H9 (cell line): ENCODE measurements around the gene TDP2. TPM values are rescaled to one million over a fixed set of nuclear protein-coding genes. Genes with fewer than 3 reads are reported as not detected.
"Not testable (repeated sequence)": the region's sequence is repeated elsewhere in the genome, so short reads cannot be mapped to it uniquely, and the experiment has no call there.

Experiments
- DNase-seq: peaks from one replicate; pipeline ENCODE4 v3.0.0-alpha.2; 2017
- H2AFZ ChIP-seq: one replicate; pipeline ENCODE4 v1.6.1; 2013; ENCODE audit warnings: mild to moderate bottlenecking, low read length, control low read depth, moderate library complexity
- H2AK5ac ChIP-seq: 2 replicates; pipeline ENCODE4 v1.6.1; 2013; ENCODE audit warnings: low read length, control low read depth, mixed read lengths; ENCODE audit not compliant: insufficient read length
- H2BK120ac ChIP-seq: one replicate; pipeline ENCODE4 v1.6.1; 2013; ENCODE audit warnings: low read depth, mild to moderate bottlenecking, low read length, control low read depth, inconsistent platforms; ENCODE audit not compliant: poor library complexity, severe bottlenecking
- H2BK12ac ChIP-seq: 2 replicates; pipeline ENCODE4 v1.6.1; 2013; ENCODE audit warnings: low read length, control low read depth, mixed read lengths, low read depth; ENCODE audit not compliant: insufficient read length
- H2BK15ac ChIP-seq: 2 replicates; pipeline ENCODE4 v1.6.1; 2013; ENCODE audit warnings: low read depth, low read length, control low read depth
- H2BK20ac ChIP-seq: one replicate; pipeline ENCODE4 v1.6.1; 2013; ENCODE audit warnings: low read depth, mild to moderate bottlenecking, low read length, control low read depth, inconsistent platforms; ENCODE audit not compliant: poor library complexity, severe bottlenecking
- H2BK5ac ChIP-seq: 2 replicates; pipeline ENCODE4 v1.6.1; 2013; ENCODE audit warnings: low read length, control low read depth, mixed read lengths; ENCODE audit not compliant: insufficient read length
- H3K14ac ChIP-seq: 2 replicates; pipeline ENCODE4 v1.6.1; 2013; ENCODE audit warnings: low read length, control low read depth; ENCODE audit not compliant: insufficient read depth
- H3K18ac ChIP-seq: 2 replicates; pipeline ENCODE4 v1.6.1; 2013; ENCODE audit warnings: low read depth, mild to moderate bottlenecking, mixed read lengths, low read length, control low read depth; ENCODE audit not compliant: insufficient read length
- H3K23ac ChIP-seq: 2 replicates; pipeline ENCODE4 v1.6.1; 2013; ENCODE audit warnings: low read length, control low read depth, mixed read lengths, low read depth; ENCODE audit not compliant: insufficient read length
- H3K23me2 ChIP-seq: 2 replicates; pipeline ENCODE4 v1.6.1; 2013; ENCODE audit warnings: low read depth, mild to moderate bottlenecking, mixed read lengths, low read length, control low read depth; ENCODE audit not compliant: insufficient read length, poor library complexity, severe bottlenecking
- H3K27ac ChIP-seq: 2 replicates; pipeline ENCODE4 v1.5.1; 2013; ENCODE audit warnings: low read length, control low read depth, mixed read lengths, low read depth; ENCODE audit not compliant: insufficient read length
- H3K27me3 ChIP-seq: 2 replicates; pipeline ENCODE4 v1.6.1; 2013; ENCODE audit warnings: low read length, control low read depth, inconsistent platforms; ENCODE audit not compliant: insufficient read depth
- H3K4ac ChIP-seq: 2 replicates; pipeline ENCODE4 v1.6.1; 2013; ENCODE audit warnings: low read depth, mild to moderate bottlenecking, control low read depth, inconsistent platforms, low read length, moderate library complexity
- H3K4me1 ChIP-seq: 2 replicates; pipeline ENCODE4 v1.6.1; 2013; ENCODE audit warnings: low read length, control low read depth, inconsistent platforms; ENCODE audit not compliant: insufficient read depth
- H3K4me2 ChIP-seq: 2 replicates; pipeline ENCODE4 v1.6.1; 2013; ENCODE audit warnings: low read length, control low read depth, mixed read lengths; ENCODE audit not compliant: insufficient read length, insufficient read depth
- H3K56ac ChIP-seq: 2 replicates; pipeline ENCODE4 v1.6.1; 2013; ENCODE audit warnings: low read depth, mild to moderate bottlenecking, mixed read lengths, low read length, control low read depth; ENCODE audit not compliant: insufficient read length
- H3K79me1 ChIP-seq: 2 replicates; pipeline ENCODE4 v1.6.1; 2013; ENCODE audit warnings: low read depth, mild to moderate bottlenecking, moderate library complexity, low read length, control low read depth, inconsistent platforms; ENCODE audit not compliant: insufficient read depth, poor library complexity, severe bottlenecking
- H3K79me2 ChIP-seq: 2 replicates; pipeline ENCODE4 v1.6.1; 2013; ENCODE audit warnings: low read length, control low read depth, inconsistent platforms; ENCODE audit not compliant: insufficient read depth
- H3K9ac ChIP-seq: 2 replicates; pipeline ENCODE4 v1.6.1; 2013; ENCODE audit warnings: low read length, control low read depth, mixed read lengths; ENCODE audit not compliant: insufficient read length; ENCODE audit errors: extremely low read depth
- H3K9me3 ChIP-seq: one replicate; pipeline ENCODE4 v1.6.1; 2013; ENCODE audit warnings: low read depth, low read length, inconsistent platforms; ENCODE audit not compliant: control insufficient read depth
- H3T11ph ChIP-seq: one replicate; pipeline ENCODE4 v1.6.1; 2013; ENCODE audit warnings: mild to moderate bottlenecking, low read length, control low read depth, inconsistent platforms
- H4K20me1 ChIP-seq: one replicate; pipeline ENCODE4 v1.6.1; 2013; ENCODE audit not compliant: control insufficient read depth, insufficient read length, insufficient read depth
- H4K5ac ChIP-seq: 2 replicates; pipeline ENCODE4 v1.6.1; 2013; ENCODE audit warnings: low read depth, mild to moderate bottlenecking, mixed read lengths, low read length, control low read depth; ENCODE audit not compliant: insufficient read length
- H4K8ac ChIP-seq: replicated peaks from 2 replicates; pipeline ENCODE4 v1.6.1; 2013; ENCODE audit warnings: low read length, control low read depth, mixed read lengths, low read depth; ENCODE audit not compliant: insufficient read length
- H4K91ac ChIP-seq: 2 replicates; pipeline ENCODE4 v1.6.1; 2013; ENCODE audit warnings: low read depth, mild to moderate bottlenecking, moderate library complexity, mixed read lengths, low read length, control low read depth; ENCODE audit not compliant: insufficient read length
- H3K27ac Mint-ChIP-seq, 3 experiments: 2 replicates in 2 of 3; 3 replicates in 1 of 3; pipeline ENCODE4 v1.8.0; 2020 to 2021; ENCODE audit warnings: mixed read lengths in 3 of 3, mild to moderate bottlenecking in 1 of 3, moderate library complexity in 1 of 3
- H3K27me3 Mint-ChIP-seq: 2 replicates; pipeline ENCODE4 v1.8.0; 2021; ENCODE audit warnings: low read depth, mild to moderate bottlenecking, moderate library complexity, mixed read lengths
- H3K36me3 Mint-ChIP-seq, 3 experiments: 2 replicates in 2 of 3; 3 replicates in 1 of 3; pipeline ENCODE4 v1.8.0; 2020 to 2021; ENCODE audit warnings: low read depth in 3 of 3, mixed read lengths in 3 of 3; ENCODE audit not compliant: insufficient read depth in 1 of 3
- H3K4me1 Mint-ChIP-seq, 2 experiments: 2 replicates each; pipeline ENCODE4 v1.8.0; 2020; ENCODE audit warnings: mixed read lengths in 2 of 2
- H3K4me3 Mint-ChIP-seq, 2 experiments: 2 replicates in 1 of 2; 3 replicates in 1 of 2; pipeline ENCODE4 v1.8.0; 2020 to 2021; ENCODE audit warnings: mild to moderate bottlenecking in 2 of 2, mixed read lengths in 2 of 2, moderate library complexity in 1 of 2
- H3K9me3 Mint-ChIP-seq, 2 experiments: 2 replicates in 1 of 2; 3 replicates in 1 of 2; pipeline ENCODE4 v1.8.0; 2020; ENCODE audit warnings: mild to moderate bottlenecking in 2 of 2, mixed read lengths in 2 of 2, moderate library complexity in 1 of 2
- CTCF ChIP-seq: fragments of 200-600 bp; sonication (generic); conservative IDR thresholded peaks from 3 replicates; pipeline ENCODE4 v1.8.0; 2021; ENCODE audit warnings: antibody characterized with exemption, mild to moderate bottlenecking
- WGBS: extraction: QIAGEN DNeasy Blood & Tissue Kit; methylation state at CpG from one replicate; pipeline ENCODE4 v1.1.7; 2013; ENCODE audit warnings: missing lambda C conversion rate, low lambda C conversion rate, mixed read lengths; ENCODE audit not compliant: insufficient read length; ENCODE audit errors: extremely low coverage; 5-methylcytosine and 5-hydroxymethylcytosine counted together
- total RNA-seq: library from RNA; stranded (reverse); gene quantifications from 2 replicates; pipeline ENCODE4 v1.2.1, GENCODE V29; 2021

The TDP2 gene
- total RNA-seq, 1 experiment from 2014 or later, result 55.6 TPM

- H4K5ac ChIP-seq, H3K4me1 ChIP-seq, H3K27me3 Mint-ChIP-seq, H3K79me2 ChIP-seq, H3K4me2 ChIP-seq, H2BK5ac ChIP-seq, H3K79me1 ChIP-seq, H3K14ac ChIP-seq, H3K23me2 ChIP-seq, H3K9me3 Mint-ChIP-seq, H3K9ac ChIP-seq, H4K20me1 ChIP-seq, H2BK12ac ChIP-seq, H2BK20ac ChIP-seq, H2BK120ac ChIP-seq, H3K27ac ChIP-seq, H3K23ac ChIP-seq, H3K27ac Mint-ChIP-seq, H2AFZ ChIP-seq, H3K18ac ChIP-seq, H3K4ac ChIP-seq, H3K27me3 ChIP-seq, H4K91ac ChIP-seq, H4K8ac ChIP-seq, H3K56ac ChIP-seq, H3K4me3 Mint-ChIP-seq, H2AK5ac ChIP-seq, H3K4me1 Mint-ChIP-seq, H3K9me3 ChIP-seq, H3T11ph ChIP-seq, H2BK15ac ChIP-seq, DNase-seq: not testable (repeated sequence)
- TF ChIP-seq CTCF, result peak; percentile 66
- no CpG with 5 or more reads among the region's 8 CpGs for WGBS
- peaks cover 2 to 21% (median 15%) of the 10 kb centered on the region in 3 experiments; a peak in 6 of 7 replicates for H3K36me3 Mint-ChIP-seq
Observed at GRCh38 chr6:24695635-24696034, 28.9 kb upstream of the TDP2 start.
